Progenitor cell of endocrine pancreas (in vitro differentiated cells): Measurements from ENCODE around the gene ARPC3. TPM values are rescaled to one million over a fixed set of nuclear protein-coding genes. Genes with fewer than 3 reads are reported as not detected.
"Not testable (repeated sequence)": the region's sequence is repeated elsewhere in the genome, so short reads cannot be mapped to it uniquely, and the experiment has no call there.

Source experiments
- DNase-seq: peaks from one replicate; pipeline ENCODE4 v3.0.0; 2021; ENCODE audit warnings: low spot score; ENCODE audit not compliant: unreplicated experiment
- H3K27ac Mint-ChIP-seq: 2 replicates; pipeline ENCODE4 v1.8.0; 2021; ENCODE audit warnings: mild to moderate bottlenecking, moderate library complexity, mixed read lengths
- H3K27me3 Mint-ChIP-seq: 2 replicates; pipeline ENCODE4 v1.8.0; 2021; ENCODE audit warnings: mixed read lengths
- H3K36me3 Mint-ChIP-seq: 2 replicates; pipeline ENCODE4 v1.8.0; 2022; ENCODE audit warnings: mixed read lengths; ENCODE audit not compliant: insufficient read depth
- H3K4me1 Mint-ChIP-seq: 2 replicates; pipeline ENCODE4 v1.8.0; 2021; ENCODE audit warnings: low read depth, mixed read lengths
- H3K4me3 Mint-ChIP-seq: 2 replicates; pipeline ENCODE4 v1.8.0; 2021; ENCODE audit warnings: low read depth, mild to moderate bottlenecking, moderate library complexity, mixed read lengths
- H3K9me3 Mint-ChIP-seq: 2 replicates; pipeline ENCODE4 v1.8.0; 2021; ENCODE audit warnings: low read depth, mixed read lengths
- total RNA-seq: library from RNA; stranded (reverse); gene quantifications from 2 replicates; pipeline ENCODE4 v1.2.1, GENCODE V29; 2021
- TF ChIP-seq, protein P1 (sequence below): fragments of 200-600 bp; sonication (generic); IDR thresholded peaks from one replicate; pipeline ENCODE4 v1.5.0; 2021; ENCODE audit warnings: antibody characterized with exemption, mild to moderate bottlenecking; ENCODE audit not compliant: unreplicated experiment

The ARPC3 gene
- total RNA-seq, 1 donor from 2014 or later = 184 TPM

DNA sequence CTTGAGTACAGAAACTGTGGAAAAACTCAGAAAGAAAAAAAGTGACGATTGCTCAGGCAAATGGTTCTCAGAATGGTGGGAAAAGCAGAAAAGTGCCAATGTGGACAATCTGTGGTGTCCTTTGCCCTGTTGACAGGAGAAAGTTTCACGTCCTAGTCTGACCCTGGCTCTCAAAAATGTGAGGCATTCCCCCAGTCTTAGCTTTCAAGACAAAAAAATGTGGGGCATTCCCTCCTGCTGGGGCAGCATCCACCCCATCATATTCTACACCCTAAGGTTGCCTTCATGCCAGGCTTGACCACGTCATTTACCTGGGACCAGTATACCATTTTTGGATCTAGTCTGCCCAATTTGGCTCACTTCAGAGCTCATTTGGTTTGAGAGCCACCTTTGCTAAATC lies 25.9 kb downstream of the ARPC3 start:
- Mint-ChIP-seq H3K27me3 (no peaks in the 10 kb centered on the region), H3K27ac (no peak overlapping the region), H3K36me3 (no peaks in the 10 kb centered on the region), H3K4me1 (peaks cover 2% of the 10 kb centered on the region), H3K4me3 (no peak overlapping the region), H3K9me3 (no peaks in the 10 kb centered on the region)
- DNase-seq = no peak
- TF ChIP-seq, protein P1, sequence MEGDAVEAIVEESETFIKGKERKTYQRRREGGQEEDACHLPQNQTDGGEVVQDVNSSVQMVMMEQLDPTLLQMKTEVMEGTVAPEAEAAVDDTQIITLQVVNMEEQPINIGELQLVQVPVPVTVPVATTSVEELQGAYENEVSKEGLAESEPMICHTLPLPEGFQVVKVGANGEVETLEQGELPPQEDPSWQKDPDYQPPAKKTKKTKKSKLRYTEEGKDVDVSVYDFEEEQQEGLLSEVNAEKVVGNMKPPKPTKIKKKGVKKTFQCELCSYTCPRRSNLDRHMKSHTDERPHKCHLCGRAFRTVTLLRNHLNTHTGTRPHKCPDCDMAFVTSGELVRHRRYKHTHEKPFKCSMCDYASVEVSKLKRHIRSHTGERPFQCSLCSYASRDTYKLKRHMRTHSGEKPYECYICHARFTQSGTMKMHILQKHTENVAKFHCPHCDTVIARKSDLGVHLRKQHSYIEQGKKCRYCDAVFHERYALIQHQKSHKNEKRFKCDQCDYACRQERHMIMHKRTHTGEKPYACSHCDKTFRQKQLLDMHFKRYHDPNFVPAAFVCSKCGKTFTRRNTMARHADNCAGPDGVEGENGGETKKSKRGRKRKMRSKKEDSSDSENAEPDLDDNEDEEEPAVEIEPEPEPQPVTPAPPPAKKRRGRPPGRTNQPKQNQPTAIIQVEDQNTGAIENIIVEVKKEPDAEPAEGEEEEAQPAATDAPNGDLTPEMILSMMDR = no peak

DNA sequence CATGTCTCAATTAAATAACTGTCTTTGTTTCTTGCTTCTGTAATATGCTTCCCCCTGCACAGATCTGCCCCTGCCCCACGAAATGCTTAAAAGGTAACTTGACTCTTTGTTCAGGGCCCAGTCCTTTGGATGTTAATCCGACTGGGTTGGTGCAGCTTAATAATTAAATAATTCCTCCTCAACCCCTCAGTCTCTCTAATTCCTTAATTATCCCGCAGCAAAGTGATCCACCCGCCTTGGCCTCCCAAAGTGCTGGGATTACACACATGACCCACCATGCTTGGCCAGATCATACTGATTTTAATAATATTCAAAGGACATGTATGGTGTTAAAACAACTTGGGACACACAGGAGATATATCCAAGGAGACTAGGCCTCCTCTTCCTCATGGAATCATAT lies 28.4 kb downstream of the ARPC3 start:
- no peak overlapping the region for H3K4me3 Mint-ChIP-seq

DNA sequence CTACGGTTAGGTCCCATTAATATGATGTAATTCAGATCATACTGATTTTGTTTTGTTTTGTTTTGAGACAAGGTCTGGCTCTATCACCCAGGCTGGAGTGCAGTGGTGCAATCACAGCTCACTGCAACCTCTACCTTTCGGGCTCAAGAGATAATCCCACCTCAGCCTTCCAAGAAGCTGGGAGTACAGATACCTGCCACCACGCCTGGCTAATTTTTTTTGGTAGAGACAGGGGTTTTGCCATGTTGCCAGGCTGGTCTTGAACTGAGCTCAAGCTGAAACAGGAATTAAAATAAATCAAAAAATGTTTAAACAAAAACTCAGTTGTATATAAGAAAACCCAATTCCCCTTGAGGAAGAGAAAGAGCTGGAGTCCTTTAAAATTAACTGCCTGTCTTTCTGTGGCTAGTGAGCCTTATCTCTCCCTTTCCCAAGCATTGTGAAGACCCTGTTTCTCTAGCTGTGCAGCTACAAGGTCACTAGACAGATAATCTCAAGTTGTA lies 28.9 kb downstream of the ARPC3 start:
- Mint-ChIP-seq H3K27ac (no peak overlapping the region), H3K9me3 (no peaks in the 10 kb centered on the region), H3K4me1 (peaks cover 2% of the 10 kb centered on the region), H3K4me3 (no peak overlapping the region), H3K36me3 (no peaks in the 10 kb centered on the region), H3K27me3 (no peaks in the 10 kb centered on the region)
- TF ChIP-seq, protein P1 = no peak
- no peak for DNase-seq

More for the DNA sequence above, 28.4 kb downstream of the ARPC3 start:
- Mint-ChIP-seq H3K9me3 (no peaks in the 10 kb centered on the region), H3K4me1 (peaks cover 2% of the 10 kb centered on the region), H3K27me3 (no peaks in the 10 kb centered on the region), H3K27ac (no peak overlapping the region), H3K36me3 (no peaks in the 10 kb centered on the region)
- TF ChIP-seq, protein P1 = no peak
- DNase-seq = no peak

DNA sequence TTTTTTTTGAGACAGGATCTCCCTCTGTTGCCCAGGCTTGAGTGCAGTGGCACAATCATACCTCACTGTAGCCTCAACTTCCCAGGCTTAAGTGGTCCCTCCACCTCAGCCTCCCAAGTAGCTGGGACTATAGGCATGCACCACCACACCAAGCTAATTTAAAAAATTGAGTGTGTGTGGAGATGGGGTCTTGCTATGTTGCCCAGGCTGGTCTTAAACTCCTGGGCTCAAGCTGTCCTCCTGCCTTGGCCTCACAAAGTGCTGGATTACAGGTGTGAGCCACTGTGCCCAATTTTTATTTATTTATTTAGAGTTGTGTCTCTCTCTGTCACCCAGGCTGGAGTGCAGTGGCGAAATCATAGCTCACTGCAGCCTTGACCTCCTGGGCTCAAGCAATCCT lies 29.5 kb downstream of the ARPC3 start:
- not testable (repeated sequence) for H3K27me3 Mint-ChIP-seq, H3K4me1 Mint-ChIP-seq, DNase-seq, H3K4me3 Mint-ChIP-seq, H3K9me3 Mint-ChIP-seq, H3K36me3 Mint-ChIP-seq, H3K27ac Mint-ChIP-seq

DNA sequence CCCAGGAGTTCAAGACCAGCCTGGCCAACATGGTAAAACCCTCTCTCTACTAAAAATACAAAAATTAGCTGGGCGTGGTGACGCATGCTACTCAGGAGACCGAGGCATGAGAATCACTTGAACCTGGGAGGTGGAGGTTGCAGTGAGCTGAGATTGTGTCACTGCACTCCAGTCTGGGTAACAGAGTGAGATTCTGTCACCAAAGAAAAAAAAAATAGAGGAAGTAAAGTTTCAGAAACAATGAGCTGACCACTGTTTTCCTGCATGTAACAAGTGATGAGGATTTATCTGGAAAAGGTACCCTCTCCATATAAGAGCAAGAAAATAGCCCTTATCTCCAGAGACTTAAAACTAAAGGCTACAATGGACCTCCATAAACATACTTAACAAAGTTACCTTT lies 33.0 kb downstream of the ARPC3 start:
- H3K27me3 Mint-ChIP-seq, H3K9me3 Mint-ChIP-seq, DNase-seq, H3K4me1 Mint-ChIP-seq, H3K4me3 Mint-ChIP-seq, H3K36me3 Mint-ChIP-seq, H3K27ac Mint-ChIP-seq: not testable (repeated sequence)

DNA sequence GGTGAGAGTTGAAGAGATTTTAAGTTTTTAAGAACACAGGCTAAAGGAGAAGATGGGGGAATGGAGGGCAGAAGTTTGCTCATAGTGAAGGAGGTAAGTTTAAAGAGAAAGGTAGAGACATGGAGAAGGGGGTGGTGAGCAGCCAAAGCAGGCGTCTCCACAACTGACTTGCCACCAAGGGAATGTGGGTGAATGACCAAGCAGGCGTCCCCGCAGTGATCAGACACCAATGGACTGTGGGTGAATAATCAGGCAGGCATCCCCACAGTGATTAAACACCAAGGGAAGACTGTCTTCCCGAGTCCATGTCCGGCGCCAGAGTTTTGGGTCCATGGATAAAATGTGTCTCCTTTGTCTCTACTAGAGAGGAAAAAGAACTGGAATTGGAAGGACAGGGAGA lies 40.1 kb downstream of the ARPC3 start:
- DNase-seq, H3K4me1 Mint-ChIP-seq, H3K9me3 Mint-ChIP-seq, H3K4me3 Mint-ChIP-seq, H3K36me3 Mint-ChIP-seq, H3K27ac Mint-ChIP-seq: not testable (repeated sequence)
- peaks cover 10% of the 10 kb centered on the region for H3K27me3 Mint-ChIP-seq

DNA sequence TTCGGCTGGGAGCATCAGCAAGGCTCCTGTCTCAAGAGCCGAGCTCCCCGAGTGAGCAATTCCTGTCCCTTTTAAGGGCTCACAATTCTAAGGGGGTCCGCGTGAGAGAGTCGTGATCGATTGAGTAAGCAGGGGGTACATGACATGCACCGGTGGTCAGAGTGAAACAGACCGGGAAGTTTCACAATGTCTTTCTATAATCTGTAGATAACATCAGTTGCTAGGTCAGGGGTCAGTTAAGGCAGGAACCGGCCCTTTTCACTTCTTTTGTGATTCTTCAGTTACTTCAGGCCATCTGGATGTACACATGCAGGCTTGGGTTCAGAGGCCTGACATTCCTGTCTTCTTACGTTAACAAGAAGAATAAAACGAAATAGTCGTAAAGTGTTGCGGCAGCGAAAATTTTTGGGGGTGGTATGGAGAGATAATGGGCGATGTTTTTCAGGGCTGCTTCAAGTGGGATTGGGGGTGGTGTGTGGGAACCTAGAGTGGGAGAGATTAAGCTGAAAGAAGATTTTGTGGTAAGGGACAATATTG lies 44.9 kb downstream of the ARPC3 start:
- not testable (repeated sequence) for DNase-seq, H3K4me3 Mint-ChIP-seq, H3K36me3 Mint-ChIP-seq, H3K4me1 Mint-ChIP-seq, H3K9me3 Mint-ChIP-seq, H3K27ac Mint-ChIP-seq
- peaks cover 10% of the 10 kb centered on the region for H3K27me3 Mint-ChIP-seq
